ENCODE data around the gene NPW. TPM values are rescaled to one million over a fixed set of nuclear protein-coding genes. Genes with fewer than 3 reads are reported as not detected.

Gene NPW
- total and polyA plus RNA-seq, 2 donors (not counting 3 experiments of a cell fraction or from before 2014, with no cell fraction given), result 0.84 to 3.3 TPM

DNA sequence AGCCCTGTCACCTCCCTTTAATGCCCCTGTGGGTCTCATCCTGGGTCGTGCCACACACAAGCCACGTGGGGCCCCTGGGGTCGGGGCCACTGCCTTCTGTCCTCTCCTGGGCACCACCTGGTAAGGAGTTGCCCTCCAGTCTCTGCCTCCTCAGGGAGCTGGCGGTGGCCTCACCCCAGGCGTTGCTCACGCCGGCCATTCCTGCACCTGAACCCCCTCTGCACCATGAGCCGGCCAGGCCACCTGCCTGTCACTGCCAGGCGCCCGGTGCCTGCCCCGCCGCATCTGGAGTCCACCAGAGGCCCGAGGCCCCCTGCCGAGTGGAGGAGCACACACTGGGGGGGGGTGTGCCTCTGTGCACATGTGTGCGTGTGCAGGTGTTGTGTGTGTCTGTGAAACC lies 17.5 kb downstream of the NPW start:
- FAIRE-seq, result no peak

More for the DNA sequence above, 17.5 kb downstream of the NPW start:
- no peaks in the 10 kb centered on the region for H3K27me3 ChIP-seq (ENCODE audit: control insufficient read depth in 2 of 2, insufficient read depth in 2 of 2, low read length in 2 of 2)
- peaks cover 10% of the 10 kb centered on the region for H3K79me2 ChIP-seq (ENCODE audit: control insufficient read depth, insufficient read depth, low read length)
- dilution Hi-C loops (cut with MboI; ENCODE audit: extremely low pct_ligation_motif_present, low sequenced_read_pairs), result loop anchor here (25.0 kb wide), 1 partner anchor 125 kb away; the partner anchor contains the start of gene TRAF7
- no TSS peak for BruUV-seq (replicated peaks)
- H3K9me1 ChIP-seq (replicated peaks; ENCODE audit: control insufficient read depth, extremely low read depth, insufficient read depth, low read length), result no peaks in the 10 kb centered on the region
- ChIA-PET CTCF (interaction anchor here (0.7 kb wide), 1 partner anchor 14 kb away, joined by 3 read pairs; no protein-coding TSS in a partner anchor), POLR2A (no interaction called here)
- H3K4me2 ChIP-seq (ENCODE audit: insufficient read depth, low read length), result no peak overlapping the region
- H3K4me3 ChIP-seq (replicated peaks in 1 of 3; ENCODE audit: insufficient read depth in 1 of 3, low read depth in 1 of 3, low read length in 3 of 3), result no peak overlapping the region
- intact Hi-C loops (cut with micrococcal nuclease), result no loop called here
- TF ChIP-seq CTCF (IDR thresholded peaks at IDR 0.05; ENCODE audit: extremely low read depth in 1 of 2, insufficient read depth in 1 of 2, low read depth in 1 of 2, low read length in 2 of 2) (no peak), EZH2 (IDR thresholded peaks at IDR 0.05; ENCODE audit: borderline replicate concordance, low read depth, low read length, severe bottlenecking) (no peak), POLR2AphosphoS5 (IDR thresholded peaks at IDR 0.05; ENCODE audit: insufficient read depth, low read depth, low read length) (no peak), FOS (IDR thresholded peaks at IDR 0.05; ENCODE audit: borderline replicate concordance, insufficient read depth, low read length) (no peak), GATA2 (IDR thresholded peaks at IDR 0.05; ENCODE audit: insufficient read depth, insufficient read length, low read depth, low read length) (no peak), JUN (IDR thresholded peaks at IDR 0.05; ENCODE audit: borderline replicate concordance, insufficient read depth, insufficient read length, low read depth) (no peak), POLR2A (IDR thresholded peaks at IDR 0.05; ENCODE audit: low read depth, low read length) (no peak)
- peaks cover 40% of the 10 kb centered on the region for H3K4me1 ChIP-seq (ENCODE audit: control insufficient read depth, extremely low read depth, insufficient read depth, low read length)
- peaks cover 0 to 10% of the 10 kb centered on the region in 2 experiments for H3K36me3 ChIP-seq (ENCODE audit: control insufficient read depth in 2 of 2, extremely low read depth in 1 of 2, insufficient read depth in 2 of 2, low read length in 2 of 2)
- no peak overlapping the region for H2AFZ ChIP-seq (ENCODE audit: low read depth, low read length)
- no peak overlapping the region for H3K9ac ChIP-seq (replicated peaks; ENCODE audit: extremely low read depth, insufficient read depth, low read length)
- no peak overlapping the region for H3K27ac ChIP-seq (ENCODE audit: insufficient read depth, low read depth, low read length)
- H4K20me1 ChIP-seq (replicated peaks; ENCODE audit: control insufficient read depth, extremely low read depth, insufficient read depth, low read length), result no peaks in the 10 kb centered on the region
- H3K9me3 ChIP-seq (replicated peaks; ENCODE audit: control insufficient read depth, insufficient read depth, low read length), result no peaks in the 10 kb centered on the region
- DNase-seq (ENCODE audit: low read depth, low spot score), result no peak
